ENCODE data around the gene HELT.

GRCh38 chr4:185033072-185033471, 14.8 kb downstream of the HELT start:
- TF ChIP-seq POLR2A (IDR thresholded peaks at IDR 0.05; ENCODE audit: low read depth, low read length), result no peak
- no peak for TF ChIP-seq TAF1 (IDR thresholded peaks at IDR 0.05; ENCODE audit: borderline replicate concordance, low read depth, low read length)
- TF ChIP-seq LARP7 (IDR thresholded peaks at IDR 0.05), result no peak
- no peak for TF ChIP-seq CTCF (IDR thresholded peaks at IDR 0.05 in 2 of 3, conservative IDR thresholded peaks at IDR 0.05 in 1 of 3; ENCODE audit: control insufficient read depth in 2 of 3, extremely low read depth in 1 of 3, insufficient read depth in 1 of 3, low read depth in 3 of 3, low read length in 3 of 3)
- TF ChIP-seq, protein P1, sequence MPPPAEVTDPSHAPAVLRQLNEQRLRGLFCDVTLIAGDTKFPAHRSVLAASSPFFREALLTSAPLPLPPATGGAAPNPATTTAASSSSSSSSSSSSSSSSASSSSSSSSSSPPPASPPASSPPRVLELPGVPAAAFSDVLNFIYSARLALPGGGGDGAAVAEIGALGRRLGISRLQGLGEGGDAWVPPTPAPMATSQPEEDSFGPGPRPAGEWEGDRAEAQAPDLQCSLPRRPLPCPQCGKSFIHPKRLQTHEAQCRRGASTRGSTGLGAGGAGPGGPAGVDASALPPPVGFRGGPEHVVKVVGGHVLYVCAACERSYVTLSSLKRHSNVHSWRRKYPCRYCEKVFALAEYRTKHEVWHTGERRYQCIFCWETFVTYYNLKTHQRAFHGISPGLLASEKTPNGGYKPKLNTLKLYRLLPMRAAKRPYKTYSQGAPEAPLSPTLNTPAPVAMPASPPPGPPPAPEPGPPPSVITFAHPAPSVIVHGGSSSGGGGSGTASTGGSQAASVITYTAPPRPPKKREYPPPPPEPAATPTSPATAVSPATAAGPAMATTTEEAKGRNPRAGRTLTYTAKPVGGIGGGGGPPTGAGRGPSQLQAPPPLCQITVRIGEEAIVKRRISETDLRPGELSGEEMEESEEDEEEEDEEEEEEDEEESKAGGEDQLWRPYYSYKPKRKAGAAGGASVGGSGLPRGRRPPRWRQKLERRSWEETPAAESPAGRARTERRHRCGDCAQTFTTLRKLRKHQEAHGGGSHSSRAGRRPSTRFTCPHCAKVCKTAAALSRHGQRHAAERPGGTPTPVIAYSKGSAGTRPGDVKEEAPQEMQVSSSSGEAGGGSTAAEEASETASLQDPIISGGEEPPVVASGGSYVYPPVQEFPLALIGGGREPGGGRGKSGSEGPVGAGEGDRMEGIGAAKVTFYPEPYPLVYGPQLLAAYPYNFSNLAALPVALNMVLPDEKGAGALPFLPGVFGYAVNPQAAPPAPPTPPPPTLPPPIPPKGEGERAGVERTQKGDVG (CRISPR knock-in tag; IDR thresholded peaks at IDR 0.05), result no peak
- TF ChIP-seq ZNF622 (IDR thresholded peaks at IDR 0.05), result no peak

All from GM12878 (cell line).